HG03460 (cell line): ENCODE data around the gene CABLES2.

Source experiments
- ATAC-seq: cut with Tn5 transposase; IDR thresholded peaks from one replicate; pipeline ENCODE4 v1.9.1; 2021; ENCODE audit not compliant: unreplicated experiment

Gene CABLES2

GRCh38 chr20:62372042-62372993, 34.8 kb downstream of the CABLES2 start:
- no peak for ATAC-seq

GRCh38 chr20:62371588-62372041, 35.5 kb downstream of the CABLES2 start:
- ATAC-seq: no peak

- ATAC-seq: no peak
These were observed 36.1 kb downstream of the CABLES2 start for GRCh38 chr20:62370807-62371587.

- ATAC-seq: no peak
These were observed 36.8 kb downstream of the CABLES2 start for GRCh38 chr20:62370115-62370806.

- no peak for ATAC-seq
These were observed 37.3 kb downstream of the CABLES2 start for GRCh38 chr20:62369815-62370114.

GRCh38 chr20:62368976-62369814, 37.9 kb downstream of the CABLES2 start:
- ATAC-seq: no peak

- ATAC-seq: no peak
These were observed 38.6 kb downstream of the CABLES2 start for GRCh38 chr20:62368392-62368975.

- ATAC-seq: no peak
These were observed 39.3 kb downstream of the CABLES2 start for GRCh38 chr20:62367633-62368391.

GRCh38 chr20:62367136-62367632, 39.9 kb downstream of the CABLES2 start, which contains the start of gene LAMA5:
TSS of gene LAMA5 (minus strand) at chr20:62367312. CDS start at chr20:62367245, 67 bp downstream.
- no peak for ATAC-seq

- ATAC-seq: no peak
These were observed 40.5 kb downstream of the CABLES2 start for GRCh38 chr20:62366370-62367135.

GRCh38 chr20:62365814-62366369, 41.2 kb downstream of the CABLES2 start:
- no peak for ATAC-seq

GRCh38 chr20:62364911-62365736, 42.0 kb downstream of the CABLES2 start:
- ATAC-seq: no peak

- no peak for ATAC-seq
These were observed 42.9 kb downstream of the CABLES2 start for GRCh38 chr20:62363920-62364851.

GRCh38 chr20:62362991-62363919, 43.8 kb downstream of the CABLES2 start:
- ATAC-seq: no peak

- ATAC-seq: no peak
These were observed 44.5 kb downstream of the CABLES2 start for GRCh38 chr20:62362590-62362940.
